Daoy (cell line): Measurements from ENCODE around the gene WNT9A. TPM values are rescaled to one million over a fixed set of nuclear protein-coding genes. Genes with fewer than 3 reads are reported as not detected.
"Not testable (repeated sequence)": the region's sequence is repeated elsewhere in the genome, so short reads cannot be mapped to it uniquely, and the experiment has no call there.

Experiments
- DNase-seq: peaks from one replicate; pipeline ENCODE4 v3.0.0-alpha.2; 2015; ENCODE audit warnings: low read depth
- total RNA-seq: library from RNA; depleted of rRNA; stranded (reverse); fragments of >200 nt; shearing (Covaris generic); gene quantifications from 2 replicates; pipeline ENCODE4 v1.2.3, GENCODE V29; 2014; rRNA removed

The WNT9A gene
- 0.57 and 1.8 TPM in 2 replicates for total RNA-seq

- peak; percentile 68 for DNase-seq
Observed at GRCh38 chr1:227947676-227948492, at the start of gene WNT9A. Gene WNT9A, minus strand, starts transcription at chr1:227947932. Its CDS starts 45 bp downstream, at chr1:227947887.

- DNase-seq, result no peak
Observed at GRCh38 chr1:227996187-227996950, 48.6 kb upstream of the WNT9A start.

- DNase-seq, result no peak
Observed at GRCh38 chr1:227994632-227995300, 47.0 kb upstream of the WNT9A start.

- no peak for DNase-seq
Observed at GRCh38 chr1:227987181-227987580, 39.4 kb upstream of the WNT9A start.

- DNase-seq, result not testable (repeated sequence)
Observed at GRCh38 chr1:227975583-227976283, 28.0 kb upstream of the WNT9A start.

- DNase-seq, result not testable (repeated sequence)
Observed at GRCh38 chr1:227973724-227974288, 26.1 kb upstream of the WNT9A start.

- peak; percentile 33 for DNase-seq
Observed at GRCh38 chr1:227972843-227973374, 25.2 kb upstream of the WNT9A start.

- DNase-seq, result not testable (repeated sequence)
Observed at GRCh38 chr1:227972283-227972679, 24.5 kb upstream of the WNT9A start.

- not testable (repeated sequence) for DNase-seq
Observed at GRCh38 chr1:227971643-227972282, 24.0 kb upstream of the WNT9A start.

- DNase-seq, result not testable (repeated sequence)
Observed at GRCh38 chr1:227971216-227971615, 23.5 kb upstream of the WNT9A start.

- DNase-seq, result not testable (repeated sequence)
Observed at GRCh38 chr1:227970076-227970995, 22.6 kb upstream of the WNT9A start.

- not testable (repeated sequence) for DNase-seq
Observed at GRCh38 chr1:227967815-227968214, 20.1 kb upstream of the WNT9A start.

GRCh38 chr1:227966733-227967132 is 19.0 kb upstream of the WNT9A start:
- DNase-seq, result peak; percentile 49

- DNase-seq, result no peak
Observed at GRCh38 chr1:227961651-227962466, 14.1 kb upstream of the WNT9A start.

- DNase-seq, result no peak
Observed at GRCh38 chr1:227959325-227959860, 11.7 kb upstream of the WNT9A start.

- DNase-seq, result no peak
Observed at GRCh38 chr1:227958617-227959324, 11.0 kb upstream of the WNT9A start.

- no peak for DNase-seq
Observed at GRCh38 chr1:227955808-227956207, 8.1 kb upstream of the WNT9A start.
